Effector memory CD8-positive, alpha-beta T cell (primary cell): ENCODE results near the gene CAPNS2.

Experiments
- ATAC-seq: fragments of 150-1000 bp; cut with Tn5 transposase; replicated peaks from 2 replicates; pipeline ENCODE4 v1.10.0; 2021; ENCODE audit warnings: mild to moderate bottlenecking, moderate library complexity
- DNase-seq, 3 experiments: peaks; one replicate each; pipeline ENCODE4 v3.0.0; 2021
- H3K27ac Mint-ChIP-seq, 2 donors: one replicate each; pipeline ENCODE4 v1.8.0; 2022; ENCODE audit warnings: mild to moderate bottlenecking in 2 of 2, mixed read lengths in 2 of 2, moderate library complexity in 2 of 2
- H3K27me3 Mint-ChIP-seq, 2 donors: one replicate each; pipeline ENCODE4 v1.8.0; 2022; ENCODE audit warnings: mixed read lengths in 2 of 2
- H3K36me3 Mint-ChIP-seq: one replicate; pipeline ENCODE4 v1.8.0; 2022; ENCODE audit warnings: mild to moderate bottlenecking, moderate library complexity, mixed read lengths; ENCODE audit not compliant: insufficient read depth
- H3K4me1 Mint-ChIP-seq, 2 donors: one replicate each; pipeline ENCODE4 v1.8.0; 2022; ENCODE audit warnings: low read depth in 2 of 2, mixed read lengths in 2 of 2
- H3K4me3 Mint-ChIP-seq, 2 donors: one replicate each; pipeline ENCODE4 v1.8.0; 2022; ENCODE audit warnings: mild to moderate bottlenecking in 2 of 2, mixed read lengths in 2 of 2, moderate library complexity in 2 of 2
- H3K9me3 Mint-ChIP-seq, 2 donors: one replicate each; pipeline ENCODE4 v1.8.0; 2022; ENCODE audit warnings: mixed read lengths in 2 of 2

CAPNS2 gene

DNA sequence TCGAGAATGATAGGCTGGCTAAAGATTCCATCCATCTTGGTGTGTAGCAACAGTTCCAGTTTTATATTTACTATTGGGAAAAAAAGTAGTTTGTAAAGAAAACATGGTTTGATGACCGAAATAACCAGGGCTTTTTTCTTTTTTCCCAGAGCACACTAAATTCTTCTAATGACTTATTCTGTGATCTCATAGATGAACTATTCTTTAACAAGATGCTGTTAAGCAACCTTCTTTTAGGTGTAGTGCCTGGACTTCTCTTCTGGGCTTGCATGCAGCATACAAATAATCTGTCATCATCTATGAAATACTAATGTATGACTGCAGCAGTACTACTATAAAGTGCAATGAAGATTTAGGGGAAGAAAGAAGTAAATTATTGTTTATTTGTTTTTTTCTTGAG lies 11.0 kb upstream of the CAPNS2 start:
- Mint-ChIP-seq H3K9me3 (no peaks in the 10 kb centered on the region), H3K4me1 (no peaks in the 10 kb centered on the region), H3K4me3 (no peak overlapping the region), H3K36me3 (no peaks in the 10 kb centered on the region), H3K27ac (no peak overlapping the region), H3K27me3 (peaks cover 10 to 32% of the 10 kb centered on the region in 2 donors)
- no peak for DNase-seq
- ATAC-seq: no peak

DNA sequence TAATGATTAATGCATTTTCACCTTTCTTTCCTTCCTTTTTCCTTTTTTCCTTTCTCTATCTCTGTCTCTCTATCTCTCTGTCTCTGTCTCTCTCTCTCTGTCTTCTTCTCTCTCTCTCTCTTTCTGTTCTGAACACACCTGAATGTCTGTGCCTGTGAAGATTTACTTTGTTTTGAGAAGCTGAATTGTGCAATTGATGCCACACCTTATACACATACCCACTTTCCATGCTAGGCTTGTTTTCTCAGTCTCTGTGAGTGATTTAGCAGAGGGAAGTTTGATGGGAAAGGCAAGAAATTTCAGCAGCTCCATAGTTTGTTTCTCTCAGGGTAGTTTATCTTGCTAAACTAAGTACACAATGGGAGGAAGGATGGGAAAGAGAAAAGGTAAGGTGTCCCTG lies 9.3 kb upstream of the CAPNS2 start:
- ATAC-seq (no peak), DNase-seq (no peak)
- no peaks in the 10 kb centered on the region for H3K9me3 Mint-ChIP-seq
- H3K27me3 Mint-ChIP-seq: peaks cover 10 to 37% of the 10 kb centered on the region in 2 donors
- no peaks in the 10 kb centered on the region for H3K36me3 Mint-ChIP-seq
- H3K4me3 Mint-ChIP-seq: no peak overlapping the region
- H3K27ac Mint-ChIP-seq: no peak overlapping the region
- H3K4me1 Mint-ChIP-seq: no peaks in the 10 kb centered on the region

DNA sequence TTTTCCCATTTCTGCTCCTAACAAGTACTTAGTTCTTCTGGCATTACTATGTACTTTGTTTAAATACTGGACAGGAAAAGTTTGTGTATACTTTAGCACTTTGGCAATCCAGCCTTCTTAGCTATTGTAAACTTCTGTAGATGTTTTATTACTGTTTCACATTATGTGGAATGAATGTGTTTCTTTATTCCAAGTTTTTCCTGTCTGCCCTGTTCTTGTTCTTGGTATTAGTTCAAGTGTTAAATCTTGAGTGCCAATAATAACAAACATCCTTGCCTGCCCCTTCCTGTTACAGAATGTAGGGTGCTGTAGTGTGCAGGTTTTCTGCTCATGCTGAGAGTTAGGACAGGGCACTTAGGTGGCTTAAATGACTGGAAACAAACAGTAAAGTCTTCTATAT lies 7.3 kb upstream of the CAPNS2 start:
- Mint-ChIP-seq H3K36me3 (no peaks in the 10 kb centered on the region), H3K4me1 (no peaks in the 10 kb centered on the region), H3K4me3 (no peak overlapping the region)

DNA sequence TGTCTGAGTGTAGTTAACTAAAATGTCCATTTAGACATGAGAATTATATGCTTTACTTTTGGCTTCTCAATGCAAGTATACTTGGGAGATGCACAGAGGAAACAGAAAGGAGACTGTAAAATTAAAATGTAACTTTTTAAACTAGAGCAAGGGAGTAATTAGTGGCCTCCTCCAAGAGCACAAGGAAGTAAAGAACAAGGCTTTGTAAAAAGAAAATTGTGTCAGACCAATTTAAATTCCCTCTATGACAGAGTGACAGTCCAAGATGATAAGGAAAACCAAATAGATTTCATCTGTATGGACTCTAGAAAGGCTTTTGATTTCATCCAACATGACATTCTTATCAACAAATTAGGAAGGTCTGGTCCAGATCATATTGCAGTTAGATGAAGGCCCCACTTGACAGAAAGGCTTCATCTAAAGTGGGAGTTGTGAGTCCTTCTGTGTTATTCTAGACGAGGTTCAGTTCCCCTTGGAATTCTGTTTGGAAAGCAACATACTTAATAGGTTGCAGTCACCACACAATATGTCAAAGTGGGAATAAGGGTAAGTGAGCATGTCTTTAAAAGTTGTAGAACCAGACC lies 6.5 kb upstream of the CAPNS2 start:
- Mint-ChIP-seq H3K4me1 (no peaks in the 10 kb centered on the region), H3K9me3 (no peaks in the 10 kb centered on the region), H3K36me3 (no peaks in the 10 kb centered on the region), H3K27me3 (peaks cover 10 to 43% of the 10 kb centered on the region in 2 donors), H3K27ac (no peak overlapping the region), H3K4me3 (no peak overlapping the region)
- no peak for DNase-seq
- ATAC-seq: no peak

More for the DNA sequence above, 7.3 kb upstream of the CAPNS2 start:
- no peak for ATAC-seq
- Mint-ChIP-seq H3K9me3 (no peaks in the 10 kb centered on the region), H3K27me3 (peaks cover 10 to 43% of the 10 kb centered on the region in 2 donors), H3K27ac (no peak overlapping the region)
- DNase-seq: no peak

GRCh38 chr16:55561319-55561848 lies 5.1 kb upstream of the CAPNS2 start:
- ATAC-seq (no peak), DNase-seq (no peak)
- H3K27ac Mint-ChIP-seq: no peak overlapping the region
- H3K27me3 Mint-ChIP-seq: peaks cover 10 to 39% of the 10 kb centered on the region in 2 donors
- no peaks in the 10 kb centered on the region for H3K4me1 Mint-ChIP-seq
- no peak overlapping the region for H3K4me3 Mint-ChIP-seq
- no peaks in the 10 kb centered on the region for H3K36me3 Mint-ChIP-seq
- H3K9me3 Mint-ChIP-seq: no peaks in the 10 kb centered on the region

- H3K27me3 Mint-ChIP-seq: peaks cover 10 to 29% of the 10 kb centered on the region in 2 donors
- no peaks in the 10 kb centered on the region for H3K9me3 Mint-ChIP-seq
- H3K27ac Mint-ChIP-seq: no peak overlapping the region
- no peaks in the 10 kb centered on the region for H3K4me1 Mint-ChIP-seq
- H3K4me3 Mint-ChIP-seq: no peak overlapping the region
- DNase-seq (no peak), ATAC-seq (no peak)
- H3K36me3 Mint-ChIP-seq: no peaks in the 10 kb centered on the region
These were observed 3.5 kb upstream of the CAPNS2 start for GRCh38 chr16:55562936-55563335.

- ATAC-seq (no peak), DNase-seq (no peak)
- H3K4me1 Mint-ChIP-seq: no peaks in the 10 kb centered on the region
- H3K27me3 Mint-ChIP-seq: peaks cover 10 to 24% of the 10 kb centered on the region in 2 donors
- H3K4me3 Mint-ChIP-seq: no peak overlapping the region
- no peaks in the 10 kb centered on the region for H3K9me3 Mint-ChIP-seq
- no peaks in the 10 kb centered on the region for H3K36me3 Mint-ChIP-seq
- H3K27ac Mint-ChIP-seq: no peak overlapping the region
These were observed 2.7 kb upstream of the CAPNS2 start for GRCh38 chr16:55563797-55564196.

DNA sequence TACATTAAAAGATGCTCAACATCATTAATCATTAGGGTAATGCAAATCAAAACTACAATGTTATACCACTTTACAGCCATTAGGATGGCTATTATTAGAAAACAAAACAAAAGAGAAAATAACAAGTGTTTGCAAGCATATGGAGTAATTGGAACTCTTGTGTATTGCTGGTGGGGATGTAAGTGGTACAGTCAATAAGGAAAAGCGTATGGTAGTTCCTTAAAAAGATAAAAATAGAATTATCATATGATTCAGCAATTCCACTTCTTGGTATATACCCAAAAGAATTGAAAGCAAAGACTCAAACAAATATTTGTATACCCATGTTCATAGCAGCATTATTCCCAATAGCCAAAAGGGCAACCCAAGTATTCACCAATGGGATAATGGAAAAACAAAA lies 1.4 kb upstream of the CAPNS2 start:
- Mint-ChIP-seq H3K9me3 (no peaks in the 10 kb centered on the region), H3K4me3 (no peak overlapping the region), H3K4me1 (no peaks in the 10 kb centered on the region), H3K27me3 (peaks cover 10 to 19% of the 10 kb centered on the region in 2 donors), H3K27ac (no peak overlapping the region), H3K36me3 (no peaks in the 10 kb centered on the region)
- ATAC-seq (no peak), DNase-seq (no peak)

- Mint-ChIP-seq H3K27me3 (peaks cover 10 to 11% of the 10 kb centered on the region in 2 donors), H3K27ac (no peak overlapping the region), H3K36me3 (no peaks in the 10 kb centered on the region), H3K9me3 (no peaks in the 10 kb centered on the region), H3K4me1 (no peaks in the 10 kb centered on the region), H3K4me3 (no peak overlapping the region)
- no peak for DNase-seq
- no peak for ATAC-seq
These were observed 898 bp downstream of the CAPNS2 start for GRCh38 chr16:55567382-55567781.

- no peak for DNase-seq
- Mint-ChIP-seq H3K27me3 (peaks cover 6 to 9% of the 10 kb centered on the region in 2 donors), H3K36me3 (no peaks in the 10 kb centered on the region), H3K4me3 (no peak overlapping the region), H3K27ac (no peak overlapping the region), H3K4me1 (no peaks in the 10 kb centered on the region), H3K9me3 (no peaks in the 10 kb centered on the region)
- ATAC-seq: no peak
These were observed 1.7 kb downstream of the CAPNS2 start for GRCh38 chr16:55568207-55568606.

GRCh38 chr16:55569025-55569424 lies 2.5 kb downstream of the CAPNS2 start:
- Mint-ChIP-seq H3K9me3 (no peaks in the 10 kb centered on the region), H3K4me3 (no peak overlapping the region), H3K27ac (no peak overlapping the region), H3K36me3 (no peaks in the 10 kb centered on the region), H3K4me1 (no peaks in the 10 kb centered on the region), H3K27me3 (peaks cover 0 to under 1% of the 10 kb centered on the region in 2 donors)
- DNase-seq (no peak), ATAC-seq (no peak)

DNA sequence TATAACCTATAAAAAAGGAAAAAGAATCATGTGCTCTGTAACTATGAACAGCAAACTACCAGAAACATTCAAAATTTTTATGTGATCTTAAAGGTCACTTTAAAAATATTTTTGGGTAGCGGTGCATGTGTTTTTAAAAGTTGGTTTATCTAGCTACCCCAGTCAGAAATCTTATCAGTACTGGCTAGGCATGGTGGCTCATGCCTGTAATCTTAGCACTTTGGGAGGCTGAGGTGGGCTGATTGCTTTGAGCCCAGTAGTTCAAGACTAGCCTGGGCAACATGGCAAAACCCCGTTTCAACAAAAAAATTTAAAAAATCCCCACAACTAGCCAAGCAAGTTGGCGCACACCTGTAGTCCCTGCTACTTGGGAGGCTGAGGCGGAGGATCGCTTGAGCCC lies 3.7 kb downstream of the CAPNS2 start:
- Mint-ChIP-seq H3K9me3 (no peaks in the 10 kb centered on the region), H3K4me1 (no peaks in the 10 kb centered on the region), H3K27me3 (no peaks in the 10 kb centered on the region), H3K36me3 (no peaks in the 10 kb centered on the region), H3K27ac (no peak overlapping the region), H3K4me3 (no peak overlapping the region)
- no peak for ATAC-seq
- no peak for DNase-seq

DNA sequence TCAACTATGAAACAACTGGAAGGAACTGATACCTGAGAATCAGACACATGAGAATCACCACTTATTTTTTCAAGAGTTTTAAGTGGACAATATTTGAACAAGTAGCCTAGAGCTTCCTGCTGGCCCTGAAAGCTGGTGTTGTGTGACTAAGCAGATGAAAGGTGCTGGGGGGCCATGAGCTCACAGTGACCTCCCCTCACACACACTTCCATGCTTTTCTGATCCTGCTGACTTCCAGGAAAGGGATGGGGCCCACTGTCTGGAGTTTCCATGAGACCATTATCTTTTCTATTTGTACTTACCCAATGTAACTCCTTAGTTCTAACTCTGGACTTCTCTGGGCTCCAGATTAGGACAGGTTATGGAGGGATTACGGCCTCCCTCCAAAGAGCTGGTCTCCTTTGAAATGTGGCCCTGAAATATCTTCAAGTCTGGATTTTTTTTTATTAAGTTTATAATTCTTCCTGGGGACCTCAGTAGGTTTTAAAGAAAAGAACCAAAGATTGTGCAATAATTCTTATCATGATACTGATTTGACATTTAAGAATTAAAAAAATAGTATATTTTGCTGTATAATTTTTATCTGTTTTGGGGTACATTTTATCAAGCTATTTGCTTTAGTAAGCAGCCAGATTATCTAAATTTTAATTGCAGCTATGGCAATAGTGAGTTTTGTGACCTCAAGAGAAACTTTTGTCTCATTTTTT lies 4.9 kb downstream of the CAPNS2 start:
- H3K4me1 Mint-ChIP-seq: no peaks in the 10 kb centered on the region
- peaks cover 0 to 6% of the 10 kb centered on the region in 2 donors for H3K27me3 Mint-ChIP-seq
- no peaks in the 10 kb centered on the region for H3K36me3 Mint-ChIP-seq
- no peak for DNase-seq
- ATAC-seq: no peak
- no peaks in the 10 kb centered on the region for H3K9me3 Mint-ChIP-seq
- H3K4me3 Mint-ChIP-seq: no peak overlapping the region
- H3K27ac Mint-ChIP-seq: no peak overlapping the region

DNA sequence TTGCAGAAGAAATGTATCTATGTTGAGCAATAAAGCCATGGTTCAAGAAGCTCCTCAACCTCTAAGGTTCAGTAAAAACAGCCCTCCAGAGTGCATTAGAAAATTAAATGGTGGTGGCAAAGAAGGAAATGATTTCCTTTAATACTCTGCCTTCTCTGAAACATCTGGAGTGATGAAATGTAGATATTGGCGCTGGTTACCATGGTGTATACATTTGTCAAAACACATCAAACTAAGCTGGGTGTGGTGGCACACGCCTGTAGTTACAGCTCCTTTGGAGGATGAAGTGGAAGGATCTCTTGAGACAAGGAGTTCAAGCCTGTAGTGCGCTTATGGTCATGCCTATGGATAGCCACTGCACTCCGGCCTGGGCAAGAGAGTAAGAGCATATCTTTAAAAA lies 6.0 kb downstream of the CAPNS2 start:
- Mint-ChIP-seq H3K27ac (no peak overlapping the region), H3K36me3 (no peaks in the 10 kb centered on the region), H3K4me1 (no peaks in the 10 kb centered on the region), H3K9me3 (no peaks in the 10 kb centered on the region), H3K4me3 (no peak overlapping the region), H3K27me3 (peaks cover 0 to 6% of the 10 kb centered on the region in 2 donors)
- ATAC-seq: no peak
- no peak for DNase-seq
